A673 (cell line): ENCODE results near the gene MICAL3. TPM values are rescaled to one million over a fixed set of nuclear protein-coding genes. Genes with fewer than 3 reads are reported as not detected.

ENCODE experiments used
- BruUV-seq: library from RNA; stranded (reverse); fragments of 400-500 nt; replicated peaks from 2 replicates; lab custom pipeline; 2021; lab: Mats Ljungman, UMichigan
- CTCF ChIA-PET: fragments of 300-600 bp; sonication (Branson Sonifier 250); formaldehyde crosslinking; loops from one replicate; lab custom pipeline; 2022; ENCODE audit warnings: antibody characterized with exemption; lab: Charles Lee
- POLR2A ChIA-PET: fragments of 300-600 bp; sonication (Branson Sonifier 250); formaldehyde crosslinking; loops from one replicate; lab custom pipeline; 2022; ENCODE audit warnings: antibody characterized with exemption; ENCODE audit not compliant: low non-redundant PET; lab: Charles Lee
- DNase-seq: peaks from one replicate; pipeline ENCODE4 v3.0.0-alpha.2; 2015; ENCODE audit warnings: low spot score
- H3K27ac ChIP-seq: fragments of 200-600 bp; sonication (generic); 2 replicates; pipeline ENCODE4 v1.5.1; 2016; ENCODE audit warnings: mixed run types, low read depth, mild to moderate bottlenecking, mixed read lengths, antibody characterized with exemption, low read length; ENCODE audit not compliant: poor library complexity, severe bottlenecking
- H3K27me3 ChIP-seq: fragments of 200-600 bp; sonication (generic); replicated peaks from 2 replicates; pipeline ENCODE4 v1.6.1; 2017; ENCODE audit warnings: mixed run types, low read depth, mild to moderate bottlenecking, mixed read lengths, antibody characterized with exemption, low read length; ENCODE audit not compliant: insufficient read depth, poor library complexity
- H3K36me3 ChIP-seq: fragments of 200-600 bp; sonication (generic); 2 replicates; pipeline ENCODE4 v1.6.1; 2016; ENCODE audit warnings: mixed run types, mild to moderate bottlenecking, mixed read lengths, antibody characterized with exemption, low read length; ENCODE audit not compliant: insufficient read depth, poor library complexity, severe bottlenecking
- H3K4me1 ChIP-seq: fragments of 200-600 bp; sonication (generic); 2 replicates; pipeline ENCODE4 v1.6.1; 2017; ENCODE audit warnings: mixed run types, mild to moderate bottlenecking, mixed read lengths, antibody characterized with exemption, low read length; ENCODE audit not compliant: insufficient read depth, poor library complexity, severe bottlenecking
- H3K4me3 ChIP-seq: fragments of 200-600 bp; sonication (generic); 2 replicates; pipeline ENCODE4 v1.5.1; 2016; ENCODE audit warnings: low read depth, mixed run types, mild to moderate bottlenecking, mixed read lengths, low read length; ENCODE audit not compliant: poor library complexity, severe bottlenecking
- H3K9me3 ChIP-seq: fragments of 200-600 bp; sonication (generic); 2 replicates; pipeline ENCODE4 v1.6.1; 2016; ENCODE audit warnings: mixed run types, low read depth, mild to moderate bottlenecking, mixed read lengths, antibody characterized with exemption, low read length; ENCODE audit not compliant: poor library complexity, severe bottlenecking
- EZH2 ChIP-seq: fragments of 200-600 bp; sonication (generic); IDR thresholded peaks from 2 replicates; pipeline ENCODE4 v1.6.1; 2017; ENCODE audit warnings: borderline replicate concordance, low read depth, mild to moderate bottlenecking, mixed read lengths, antibody characterized with exemption, low read length; ENCODE audit not compliant: poor library complexity, severe bottlenecking
- intact Hi-C: fragments of 100-400 bp; cut with micrococcal nuclease; formaldehyde crosslinking; loops from one replicate; pipeline ENCODE4 v1.10.0; 2022; ENCODE audit not compliant: unreplicated experiment
- total RNA-seq: library from RNA; stranded (reverse); gene quantifications from 2 replicates; pipeline ENCODE4 v1.2.3, GENCODE V29; 2021
- TF ChIP-seq, protein P1 (sequence below): fragments of 300-800, 200-600 bp; sonication (generic); conservative IDR thresholded peaks from 2 replicates; pipeline ENCODE4 v1.5.1; 2017; ENCODE audit warnings: low read depth, mild to moderate bottlenecking, antibody characterized with exemption, low read length, moderate library complexity, mixed read lengths

MICAL3 gene
- total RNA-seq, 1 experiment from 2014 or later = 63.6 TPM

DNA sequence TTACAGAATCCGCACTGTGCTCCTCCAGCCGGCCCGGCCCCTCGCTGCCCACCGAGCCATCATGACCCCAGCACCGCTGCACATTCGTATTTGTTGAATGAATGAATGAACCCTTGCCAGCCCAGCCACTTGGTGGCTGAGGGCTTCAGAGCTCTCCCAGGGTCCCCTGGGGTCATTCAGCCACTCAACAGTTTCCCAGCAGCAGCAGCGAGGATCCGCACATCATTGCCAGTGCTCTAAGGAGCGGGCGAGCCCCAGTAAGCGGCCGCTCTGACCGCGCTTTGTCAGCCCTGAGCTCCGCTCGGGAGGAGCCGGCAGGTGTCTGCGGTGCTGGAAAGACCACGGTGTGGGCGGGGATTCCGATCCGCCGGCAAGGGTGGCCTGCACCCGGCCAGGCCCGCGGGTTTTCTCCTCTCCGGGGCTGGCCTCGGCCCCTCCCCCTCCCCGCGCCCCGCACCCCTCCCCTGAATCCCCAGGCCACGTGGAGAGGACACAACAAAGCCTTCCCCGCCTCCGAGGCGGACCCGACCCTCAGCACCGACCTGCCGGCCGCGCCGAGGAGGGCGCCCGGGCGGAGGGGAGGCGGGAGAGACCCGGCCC, 250.7 kb downstream of the MICAL3 start:
- CTCF ChIA-PET = no interaction called here
- intact Hi-C loops = no loop called here

DNA sequence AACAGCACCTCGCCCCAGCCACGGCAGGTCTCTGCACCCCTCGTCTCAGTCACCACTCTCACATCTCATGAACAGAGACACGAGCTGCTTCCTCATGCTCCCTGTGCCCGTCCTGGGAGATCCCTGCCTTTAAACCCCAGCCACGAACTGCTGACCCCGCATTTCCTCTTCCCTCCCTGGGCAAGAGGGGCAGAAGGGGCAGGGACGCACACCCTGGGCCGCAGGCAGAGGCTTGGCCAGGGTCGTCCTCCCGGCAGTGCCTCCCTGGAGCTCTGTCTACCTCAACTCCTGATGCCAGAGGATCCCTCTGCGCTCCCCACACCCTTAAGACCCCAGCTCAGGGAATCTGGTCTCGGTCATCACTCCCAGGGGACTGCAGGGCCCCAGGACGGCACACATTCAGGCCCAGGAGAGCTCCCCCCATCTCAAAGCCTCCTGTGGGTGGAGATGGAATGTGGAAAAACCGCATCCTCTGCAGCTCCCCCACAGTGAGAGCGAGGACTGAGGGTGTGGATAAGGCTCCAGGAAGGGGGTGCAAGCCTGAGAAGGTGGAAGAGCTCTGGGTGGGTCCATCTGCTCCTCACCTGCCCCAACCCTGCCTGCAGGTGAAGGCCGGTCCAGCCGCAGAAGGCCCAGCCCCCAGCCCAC, 251.3 kb downstream of the MICAL3 start:
- ChIA-PET POLR2A (no interaction called here), CTCF (no interaction called here)
- no peaks in the 10 kb centered on the region for H3K27me3 ChIP-seq
- H3K36me3 ChIP-seq = no peaks in the 10 kb centered on the region
- H3K9me3 ChIP-seq = no peaks in the 10 kb centered on the region
- H3K4me1 ChIP-seq = peaks cover 11% of the 10 kb centered on the region
- peak overlapping the region; percentile 84 for H3K4me3 ChIP-seq
- TF ChIP-seq EZH2 = no peak
- TF ChIP-seq, protein P1, sequence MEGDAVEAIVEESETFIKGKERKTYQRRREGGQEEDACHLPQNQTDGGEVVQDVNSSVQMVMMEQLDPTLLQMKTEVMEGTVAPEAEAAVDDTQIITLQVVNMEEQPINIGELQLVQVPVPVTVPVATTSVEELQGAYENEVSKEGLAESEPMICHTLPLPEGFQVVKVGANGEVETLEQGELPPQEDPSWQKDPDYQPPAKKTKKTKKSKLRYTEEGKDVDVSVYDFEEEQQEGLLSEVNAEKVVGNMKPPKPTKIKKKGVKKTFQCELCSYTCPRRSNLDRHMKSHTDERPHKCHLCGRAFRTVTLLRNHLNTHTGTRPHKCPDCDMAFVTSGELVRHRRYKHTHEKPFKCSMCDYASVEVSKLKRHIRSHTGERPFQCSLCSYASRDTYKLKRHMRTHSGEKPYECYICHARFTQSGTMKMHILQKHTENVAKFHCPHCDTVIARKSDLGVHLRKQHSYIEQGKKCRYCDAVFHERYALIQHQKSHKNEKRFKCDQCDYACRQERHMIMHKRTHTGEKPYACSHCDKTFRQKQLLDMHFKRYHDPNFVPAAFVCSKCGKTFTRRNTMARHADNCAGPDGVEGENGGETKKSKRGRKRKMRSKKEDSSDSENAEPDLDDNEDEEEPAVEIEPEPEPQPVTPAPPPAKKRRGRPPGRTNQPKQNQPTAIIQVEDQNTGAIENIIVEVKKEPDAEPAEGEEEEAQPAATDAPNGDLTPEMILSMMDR = no peak
- DNase-seq = no peak
- TSS peak; percentile 28 for BruUV-seq
- H3K27ac ChIP-seq = peak overlapping the region; percentile 77
- intact Hi-C loops = no loop called here

More for the DNA sequence above, 250.7 kb downstream of the MICAL3 start:
- Histone ChIP-seq H3K4me1 (peaks cover 11% of the 10 kb centered on the region), H3K36me3 (no peaks in the 10 kb centered on the region), H3K27ac (peak overlapping the region; percentile 77), H3K9me3 (no peaks in the 10 kb centered on the region), H3K4me3 (peak overlapping the region; percentile 84), H3K27me3 (no peaks in the 10 kb centered on the region)
- POLR2A ChIA-PET = no interaction called here
- BruUV-seq = no TSS peak
- DNase-seq = peak; percentile 55
- TF ChIP-seq EZH2 = no peak
- TF ChIP-seq, protein P1 = no peak

DNA sequence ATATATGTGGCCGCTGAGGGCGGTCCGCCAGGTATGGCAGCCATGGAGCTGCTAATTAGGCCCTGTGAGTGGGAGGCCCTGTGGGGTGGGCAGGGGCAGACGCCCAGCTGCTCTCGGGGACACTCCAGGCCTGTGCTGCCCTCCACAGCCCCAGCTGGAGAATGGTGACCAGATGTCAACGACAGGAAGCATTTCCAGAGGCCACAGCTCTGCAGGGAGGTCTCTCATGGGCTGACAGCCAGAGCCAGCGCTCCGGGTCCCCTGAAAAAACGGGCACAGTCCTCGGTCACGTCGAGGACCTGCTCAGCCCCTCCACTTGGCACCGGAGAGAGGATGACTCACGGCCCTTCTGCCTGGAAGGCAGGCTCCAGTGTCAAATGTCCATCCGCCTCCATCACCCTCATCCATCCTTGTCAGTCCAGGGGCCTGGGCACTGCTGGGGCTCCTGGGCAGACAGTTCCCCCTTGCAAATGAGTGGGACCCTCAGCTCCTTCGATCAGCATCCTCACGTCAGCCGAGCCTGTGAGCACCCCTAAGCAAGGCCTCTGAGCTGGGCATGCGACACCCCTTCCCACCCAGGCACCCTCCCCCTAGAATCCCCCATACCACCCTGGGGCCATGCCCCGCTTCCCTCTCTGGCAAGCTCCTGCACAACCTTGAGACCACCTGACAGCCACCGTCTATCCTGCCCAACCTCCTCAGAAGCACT, 252.0 kb downstream of the MICAL3 start:
- intact Hi-C loops = no loop called here
- TF ChIP-seq EZH2 = no peak
- TF ChIP-seq, protein P1 = no peak
- no TSS peak for BruUV-seq
- H3K36me3 ChIP-seq = no peaks in the 10 kb centered on the region
- ChIA-PET CTCF (no interaction called here), POLR2A (no interaction called here)
- no peak overlapping the region for H3K4me3 ChIP-seq
- H3K27ac ChIP-seq = no peak overlapping the region
- H3K27me3 ChIP-seq = no peaks in the 10 kb centered on the region
- no peaks in the 10 kb centered on the region for H3K9me3 ChIP-seq
- no peak for DNase-seq
- H3K4me1 ChIP-seq = peaks cover 11% of the 10 kb centered on the region
